ENCODE results near the gene RPTN. TPM values are rescaled to one million over a fixed set of nuclear protein-coding genes. Genes with fewer than 3 reads are reported as not detected.

Gene RPTN
- total RNA-seq, 1 experiment from 2014 or later, result not detected

- DNase-seq (ENCODE audit: low read depth, low spot score), result no peak
- peak; percentile 54 for ATAC-seq
- no peaks in the 10 kb centered on the region for H3K79me2 ChIP-seq (ENCODE audit: insufficient read depth, low read length)
- CTCF ChIA-PET, result interaction anchor here (1.0 to 1.7 kb wide), 4 partner anchors 56 to 348 kb away, joined by 3 to 9 read pairs (median 5); no protein-coding TSS in a partner anchor
- peak overlapping the region; percentile 77 for H3K4me2 ChIP-seq (ENCODE audit: low read length)
- peak overlapping the region; percentile 44 to 58 for H3K4me3 ChIP-seq (replicated peaks in 1 of 2; ENCODE audit: low read depth in 1 of 2, low read length in 2 of 2)
- H3K36me3 ChIP-seq (ENCODE audit: control insufficient read depth in 1 of 2, insufficient read depth in 2 of 2, low read length in 2 of 2), result no peaks in the 10 kb centered on the region
- H4K20me1 ChIP-seq (ENCODE audit: insufficient read depth), result no peaks in the 10 kb centered on the region
- no peak overlapping the region for H3K27ac ChIP-seq (ENCODE audit: low read depth, low read length)
- no peaks in the 10 kb centered on the region for H3K9me2 ChIP-seq (ENCODE audit: insufficient read depth)
- no peak for TF ChIP-seq REST (IDR thresholded peaks at IDR 0.05; ENCODE audit: low read depth)
- 0 out of 2 replicates have a peak, but pooled peaks have one; percentile 57 for TF ChIP-seq EZH2 (IDR thresholded peaks at IDR 0.05)
- TF ChIP-seq EZH2phosphoT487 (IDR thresholded peaks at IDR 0.05; ENCODE audit: borderline replicate concordance), result peak; percentile 73; the same call in 1 of the 2 replicates
- no peak for TF ChIP-seq EGR1 (IDR thresholded peaks at IDR 0.05; ENCODE audit: low read depth)
- H3K9ac ChIP-seq (ENCODE audit: low read length), result no peak overlapping the region; the same call in 1 of the 2 replicates
- peaks cover 20 to 50% of the 10 kb centered on the region in 2 experiments for H3K4me1 ChIP-seq (ENCODE audit: control insufficient read depth in 1 of 2, insufficient read depth in 2 of 2, low read length in 2 of 2)
- peaks cover 85% of the 10 kb centered on the region for H3K27me3 ChIP-seq (ENCODE audit: insufficient read depth, low read length)
- H2AFZ ChIP-seq (ENCODE audit: low read depth, low read length, poor library complexity, severe bottlenecking), result peak overlapping the region; percentile 62
- intact Hi-C loops (cut with micrococcal nuclease), result loop anchor here (2.0 kb wide), 1 partner anchor 62 kb away; no protein-coding TSS in a partner anchor
- BruUV-seq (replicated peaks), result no TSS peak
- POLR2A ChIA-PET, result interaction anchor here (1.5 kb wide), 1 partner anchor 75 kb away, joined by 3 read pairs; no protein-coding TSS in a partner anchor
- RAD21 ChIA-PET (ENCODE audit: low non-redundant PET in 1 of 2, low total read pairs in 2 of 2, uncharacterized antibody in 2 of 2, unreplicated experiment in 2 of 2), result interaction anchor here in 1 of 2 experiments (0.7 kb wide), 1 partner anchor 56 kb away, joined by 4 read pairs; no protein-coding TSS in a partner anchor
- no peaks in the 10 kb centered on the region for H3K9me3 ChIP-seq (ENCODE audit: control insufficient read depth in 1 of 2, insufficient read depth in 1 of 2, low read depth in 1 of 2, low read length in 2 of 2)
Measured at GRCh38 chr1:152110860-152111514, 48.0 kb downstream of the RPTN start.
